Measurements from ENCODE around the gene NAALADL2. TPM values are rescaled to one million over a fixed set of nuclear protein-coding genes. Genes with fewer than 3 reads are reported as not detected.
"Not testable (repeated sequence)": the region's sequence is repeated elsewhere in the genome, so short reads cannot be mapped to it uniquely, and the experiment has no call there.

Gene NAALADL2
- total RNA-seq, 2 donors from 2014 or later: 0.35 TPM; not detected in 1

DNA sequence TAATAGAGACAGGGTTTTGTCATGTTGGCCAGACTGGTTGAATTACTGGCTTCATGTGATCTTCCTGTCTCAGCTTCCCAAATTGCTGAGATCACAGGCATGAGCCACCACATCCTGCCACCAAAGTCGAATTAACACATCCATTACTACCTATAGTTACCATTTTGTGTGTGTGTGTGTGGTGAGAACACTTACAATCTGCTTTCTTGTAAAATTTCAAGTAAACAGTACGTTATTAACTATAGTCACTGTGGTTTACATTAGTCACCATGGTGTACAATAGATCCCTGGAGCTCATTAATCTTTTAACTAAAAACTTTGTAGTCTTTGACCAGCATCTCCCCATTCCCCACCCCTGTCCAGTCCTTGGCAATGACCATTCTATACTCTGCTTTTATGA, 270.0 kb downstream of the NAALADL2 start:
- no peak overlapping the region for H3K27ac Mint-ChIP-seq
- peaks cover 6 to 11% of the 10 kb centered on the region in 2 donors for H3K9me3 Mint-ChIP-seq
- DNase-seq (ENCODE audit: low spot score in 2 of 2) (no peak), ATAC-seq (no peak)
- H3K36me3 Mint-ChIP-seq: no peaks in the 10 kb centered on the region

DNA sequence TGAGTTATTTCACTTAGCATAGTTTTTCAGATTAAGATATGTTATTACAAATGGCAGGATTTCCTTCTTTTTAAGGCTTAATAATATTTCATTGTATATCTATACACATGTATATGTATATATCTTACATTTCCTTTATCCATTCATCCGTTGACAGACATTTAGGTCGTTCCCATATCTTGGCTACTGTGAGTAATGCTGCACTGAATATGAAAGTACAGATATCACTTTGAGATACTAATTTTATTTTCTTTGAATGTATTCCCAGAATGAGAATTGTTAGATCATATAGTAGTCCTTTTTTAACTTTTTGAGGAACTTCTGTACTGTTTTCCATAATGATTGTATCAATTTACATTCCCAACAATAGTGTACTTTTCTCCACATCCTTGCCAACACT, 270.4 kb downstream of the NAALADL2 start:
- Mint-ChIP-seq H3K9me3 (peaks cover 6 to 11% of the 10 kb centered on the region in 2 donors), H3K27ac (no peak overlapping the region), H3K36me3 (no peaks in the 10 kb centered on the region)
- ATAC-seq: no peak
- DNase-seq (ENCODE audit: low spot score in 2 of 2): no peak

DNA sequence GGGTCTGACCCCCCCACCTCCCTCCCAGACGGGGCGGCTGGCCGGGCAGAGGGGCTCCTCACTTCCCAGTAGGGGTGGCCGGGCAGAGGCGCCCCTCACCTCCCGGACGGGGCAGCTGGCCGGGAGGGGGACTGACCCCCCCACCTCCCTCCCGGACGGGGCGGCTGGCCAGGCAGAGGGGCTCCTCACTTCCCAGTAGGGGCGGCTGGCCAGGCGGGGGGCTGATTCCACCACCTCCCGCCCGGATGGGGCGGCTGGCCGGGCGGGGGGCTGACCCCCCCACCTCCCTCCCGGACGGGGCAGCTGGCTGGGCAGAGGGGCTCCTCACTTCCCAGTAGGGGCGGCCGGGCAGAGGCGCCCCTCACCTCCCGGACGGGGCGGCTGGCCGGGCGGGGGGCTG, 272.7 kb downstream of the NAALADL2 start:
- H3K9me3 Mint-ChIP-seq; H3K27ac Mint-ChIP-seq; H3K36me3 Mint-ChIP-seq; ATAC-seq; DNase-seq (ENCODE audit: low spot score in 2 of 2): not testable (repeated sequence)

DNA sequence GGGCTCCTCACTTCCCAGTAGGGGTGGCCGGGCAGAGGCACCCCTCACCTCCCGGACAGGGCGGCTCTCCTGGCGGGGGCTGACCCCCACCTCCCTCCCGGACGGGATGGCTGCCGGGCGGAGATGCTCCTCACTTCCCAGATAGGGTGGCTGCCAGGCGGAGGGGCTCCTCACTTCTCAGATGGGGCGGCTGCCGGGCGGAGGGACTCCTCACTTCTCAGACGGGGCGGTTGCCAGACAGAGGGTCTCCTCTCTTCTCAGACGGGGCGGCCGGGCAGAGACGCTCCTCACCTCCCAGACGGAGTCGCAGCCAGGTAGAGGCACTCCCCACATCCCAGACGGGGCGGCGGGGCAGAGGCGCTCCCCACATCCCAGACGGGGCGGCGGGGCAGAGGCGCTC, 273.6 kb downstream of the NAALADL2 start:
- ATAC-seq; H3K9me3 Mint-ChIP-seq; H3K36me3 Mint-ChIP-seq; H3K27ac Mint-ChIP-seq; DNase-seq (ENCODE audit: low spot score in 2 of 2): not testable (repeated sequence)

DNA sequence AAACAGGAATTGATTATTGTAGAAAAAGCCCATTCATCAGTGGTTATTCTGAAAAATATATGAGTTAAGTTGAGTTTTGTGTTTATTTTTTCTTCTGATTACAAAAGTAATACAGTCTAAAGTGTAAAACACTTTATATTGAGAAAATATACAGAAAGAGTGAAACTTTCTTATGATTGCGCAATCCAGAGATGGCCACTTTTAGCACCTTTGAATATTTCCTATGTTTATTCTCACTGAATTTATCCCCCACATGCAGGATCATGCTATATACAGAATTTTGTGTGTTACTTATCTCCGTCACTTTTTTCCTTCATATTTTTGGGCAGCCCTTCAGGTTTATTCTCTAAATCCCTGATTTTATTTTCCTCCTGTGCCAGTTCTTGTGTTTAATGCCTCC, 285.2 kb downstream of the NAALADL2 start:
- ATAC-seq: no peak

DNA sequence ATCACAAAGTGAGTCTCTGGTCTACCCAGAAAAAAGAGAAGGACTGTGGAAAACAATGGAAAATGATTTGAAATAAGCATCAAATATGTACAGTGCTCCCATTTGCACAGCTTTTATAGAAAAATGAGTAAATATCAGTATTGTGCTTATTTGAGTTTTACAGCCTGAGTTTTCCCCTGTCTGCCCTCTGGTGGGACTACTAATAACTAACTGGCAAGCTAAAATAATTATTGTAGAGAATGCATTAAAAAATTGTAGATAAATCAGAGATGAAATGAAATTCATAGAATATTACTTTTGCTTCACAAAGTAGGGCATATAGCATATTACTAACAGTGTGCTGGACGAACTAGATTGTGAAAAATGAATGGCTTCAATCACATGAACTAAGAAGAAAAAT, 287.1 kb downstream of the NAALADL2 start:
- ATAC-seq (no peak), DNase-seq (ENCODE audit: low spot score in 2 of 2) (no peak)
- H3K27ac Mint-ChIP-seq: no peak overlapping the region
- peaks cover 0 to 5% of the 10 kb centered on the region in 2 donors for H3K9me3 Mint-ChIP-seq
- no peaks in the 10 kb centered on the region for H3K36me3 Mint-ChIP-seq

More for the DNA sequence above, 285.2 kb downstream of the NAALADL2 start:
- Mint-ChIP-seq H3K9me3 (peaks cover 10 to 15% of the 10 kb centered on the region in 2 donors), H3K36me3 (peaks cover 0 to 7% of the 10 kb centered on the region in 2 donors), H3K27ac (no peak overlapping the region)
- no peak for DNase-seq (ENCODE audit: low spot score in 2 of 2)

DNA sequence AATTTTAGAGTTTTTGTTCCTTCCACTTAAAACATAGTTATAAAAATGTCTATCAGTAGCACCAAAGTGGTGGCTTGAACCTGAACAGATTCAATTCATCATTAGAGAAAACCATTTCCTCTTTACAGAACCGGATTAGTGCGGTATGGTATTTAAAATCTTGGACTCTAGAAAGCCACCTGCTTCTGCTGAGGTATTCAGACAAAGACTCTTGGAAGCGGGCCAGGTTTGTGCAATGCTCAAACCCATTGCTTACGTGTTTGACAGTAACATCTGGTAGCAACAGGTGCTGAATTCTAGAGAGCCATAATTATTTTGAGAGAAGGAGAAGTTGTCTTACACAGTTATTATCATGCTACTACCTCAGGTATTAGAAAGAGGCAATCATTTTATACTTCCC, 290.5 kb downstream of the NAALADL2 start:
- Mint-ChIP-seq H3K27ac (no peak overlapping the region), H3K36me3 (no peaks in the 10 kb centered on the region), H3K9me3 (peaks cover 0 to 5% of the 10 kb centered on the region in 2 donors)
- DNase-seq (ENCODE audit: low spot score in 2 of 2) (no peak), ATAC-seq (no peak)

DNA sequence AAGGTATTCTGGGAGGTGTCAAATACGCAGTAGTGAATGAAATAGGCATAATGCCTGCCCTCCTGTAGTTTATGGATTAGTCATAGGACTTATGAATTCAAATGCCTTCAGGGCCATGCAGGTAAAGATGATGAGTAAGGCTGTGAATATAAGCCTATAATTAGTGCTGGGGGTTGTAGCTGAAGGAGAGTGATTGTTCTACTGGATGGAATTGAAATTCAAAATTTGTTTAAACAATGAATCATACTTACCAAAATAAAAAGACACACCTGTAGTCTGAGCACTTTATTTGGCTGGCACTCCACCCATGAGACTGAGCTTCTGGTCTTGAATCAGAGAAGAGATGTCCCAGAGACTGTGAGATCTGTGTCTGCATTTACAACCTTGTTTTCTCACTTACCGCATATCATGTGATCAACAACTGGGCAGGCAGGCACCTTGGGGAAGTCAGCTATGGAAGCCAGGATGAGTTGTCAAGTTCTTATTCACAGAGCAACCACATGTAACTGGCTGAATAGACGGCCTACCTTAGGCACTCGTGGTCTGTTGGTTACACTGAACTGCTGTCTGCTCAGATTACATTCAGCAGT, 291.8 kb downstream of the NAALADL2 start:
- Mint-ChIP-seq H3K9me3 (peaks cover 0 to 5% of the 10 kb centered on the region in 2 donors), H3K36me3 (no peaks in the 10 kb centered on the region), H3K27ac (no peak overlapping the region)
- ATAC-seq: no peak
- DNase-seq (ENCODE audit: low spot score in 2 of 2): no peak

DNA sequence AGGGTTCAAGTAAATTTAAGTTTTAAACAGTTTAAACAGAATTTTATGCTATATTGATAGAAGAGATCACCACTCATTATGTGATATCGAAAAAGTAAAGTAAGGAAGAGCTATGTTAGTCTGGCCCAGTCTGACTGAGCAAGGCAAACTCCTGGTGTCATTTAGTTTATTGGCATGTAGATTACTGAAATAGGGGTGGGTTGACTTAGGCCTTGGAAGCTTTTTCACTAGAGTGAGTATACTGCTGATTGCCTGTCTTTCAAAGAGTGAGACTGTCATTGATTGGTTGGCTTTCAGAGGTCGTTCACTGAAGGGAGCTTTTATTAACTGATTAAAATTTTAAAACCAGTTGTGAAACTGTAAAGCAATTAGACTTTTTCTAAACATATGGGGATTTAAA, 294.5 kb downstream of the NAALADL2 start:
- ATAC-seq (no peak), DNase-seq (ENCODE audit: low spot score in 2 of 2) (no peak)
- Mint-ChIP-seq H3K36me3 (no peaks in the 10 kb centered on the region), H3K27ac (no peak overlapping the region), H3K9me3 (no peaks in the 10 kb centered on the region)

DNA sequence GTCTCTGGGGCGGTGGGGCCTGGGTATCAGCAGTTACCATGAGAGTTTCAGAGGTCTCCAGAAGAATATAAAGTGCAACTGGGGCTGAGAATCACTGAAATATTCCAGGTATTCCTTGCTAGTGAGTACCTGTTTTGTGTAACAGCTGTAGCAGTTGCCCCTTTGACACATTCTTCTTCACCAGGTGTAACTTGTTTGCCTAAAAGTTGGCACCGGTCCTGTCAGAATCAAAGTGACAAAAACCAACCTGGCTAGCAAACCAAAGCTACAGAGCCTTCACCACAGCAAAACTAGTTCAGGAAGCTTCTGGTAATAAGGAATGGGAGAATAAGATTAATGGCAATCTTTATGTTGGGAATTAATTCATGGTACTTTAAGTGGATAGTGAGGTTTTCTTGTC, 296.0 kb downstream of the NAALADL2 start:
- H3K27ac Mint-ChIP-seq: no peak overlapping the region
- ATAC-seq (no peak), DNase-seq (ENCODE audit: low spot score in 2 of 2) (no peak)
- no peaks in the 10 kb centered on the region for H3K9me3 Mint-ChIP-seq
- H3K36me3 Mint-ChIP-seq: no peaks in the 10 kb centered on the region

DNA sequence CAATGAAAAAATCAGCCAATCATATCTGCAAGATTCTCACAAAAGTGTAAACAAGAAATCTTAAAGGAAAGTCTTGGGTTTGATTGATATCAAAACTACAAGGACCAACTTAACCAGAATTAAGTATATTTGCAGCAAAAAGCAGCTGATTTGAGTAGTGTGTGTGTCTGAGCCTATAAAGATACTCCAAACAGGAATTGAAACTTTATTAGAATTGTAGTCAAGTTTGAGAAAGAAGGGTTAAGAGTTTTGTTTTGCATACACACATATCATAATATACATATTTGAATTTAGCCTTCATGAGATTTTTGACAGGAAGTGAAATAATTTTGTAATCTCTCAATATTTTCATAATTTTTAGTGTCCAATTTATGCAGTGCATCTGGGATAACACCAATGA, 300.1 kb downstream of the NAALADL2 start:
- ATAC-seq: no peak
- no peak for DNase-seq (ENCODE audit: low spot score in 2 of 2)
- no peaks in the 10 kb centered on the region for H3K9me3 Mint-ChIP-seq
- no peaks in the 10 kb centered on the region for H3K36me3 Mint-ChIP-seq
- H3K27ac Mint-ChIP-seq: no peak overlapping the region

DNA sequence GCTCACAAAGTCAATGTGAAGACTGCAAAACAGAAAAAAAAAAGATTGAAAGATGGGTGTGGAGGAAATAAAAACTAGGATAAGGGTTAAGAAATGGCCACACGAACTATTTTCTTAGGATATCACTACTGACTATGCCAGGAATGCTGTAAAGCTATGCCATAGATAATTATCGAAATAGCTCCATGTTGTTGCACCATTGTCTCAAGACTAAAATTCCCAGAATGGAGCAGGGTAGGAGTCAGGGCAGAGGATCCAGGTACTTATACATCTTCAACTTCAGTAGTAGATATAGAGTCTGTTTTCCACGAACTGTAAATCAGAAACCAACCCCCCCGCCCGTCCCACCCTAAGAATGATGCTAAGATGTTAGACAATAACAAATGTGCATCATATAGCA, 302.2 kb downstream of the NAALADL2 start:
- no peaks in the 10 kb centered on the region for H3K36me3 Mint-ChIP-seq
- ATAC-seq: no peak
- no peak for DNase-seq (ENCODE audit: low spot score in 2 of 2)
- H3K27ac Mint-ChIP-seq: no peak overlapping the region
- H3K9me3 Mint-ChIP-seq: no peaks in the 10 kb centered on the region

DNA sequence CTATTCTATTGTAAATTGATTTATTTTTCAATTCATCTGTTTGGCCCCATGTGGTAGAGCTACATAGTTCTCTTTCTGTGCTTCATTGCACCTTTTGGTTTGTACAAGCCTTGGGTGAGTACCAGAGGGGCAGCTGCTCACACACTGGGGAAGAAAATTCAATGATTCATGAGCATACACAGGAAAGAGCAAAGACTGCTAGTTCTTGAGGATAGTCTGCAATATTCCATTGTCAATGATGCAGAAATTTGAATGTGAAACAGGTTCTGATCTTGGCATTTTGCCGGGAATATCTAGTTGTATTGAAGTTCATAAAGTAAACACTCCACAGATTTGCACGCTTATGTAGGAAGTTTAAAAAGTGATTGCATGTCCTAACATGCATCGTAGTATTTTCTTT, 304.6 kb downstream of the NAALADL2 start:
- no peak for DNase-seq (ENCODE audit: low spot score in 2 of 2)
- no peak overlapping the region for H3K27ac Mint-ChIP-seq
- no peak for ATAC-seq
- H3K9me3 Mint-ChIP-seq: no peaks in the 10 kb centered on the region
- no peaks in the 10 kb centered on the region for H3K36me3 Mint-ChIP-seq

DNA sequence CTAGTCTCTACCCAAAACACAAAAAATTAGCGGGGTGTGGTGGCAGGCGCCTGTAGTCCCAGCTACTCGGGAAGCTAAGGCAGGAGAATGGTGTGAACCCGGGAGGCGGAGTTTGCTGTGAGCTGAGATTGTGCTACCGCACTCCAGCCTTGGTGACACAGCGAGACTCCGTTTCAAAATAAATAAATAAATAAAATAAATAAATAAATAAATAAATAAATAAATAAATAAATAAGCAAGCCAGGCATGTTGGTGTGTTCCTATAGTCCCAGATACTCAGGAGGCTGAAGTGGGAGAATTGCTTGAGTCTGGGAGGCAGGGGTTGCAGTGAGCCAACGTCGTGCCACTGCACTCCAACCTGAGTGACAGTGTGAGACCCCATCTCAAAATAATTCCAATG, 314.0 kb downstream of the NAALADL2 start:
- not testable (repeated sequence) for H3K36me3 Mint-ChIP-seq; H3K9me3 Mint-ChIP-seq; DNase-seq (ENCODE audit: low spot score in 2 of 2); ATAC-seq; H3K27ac Mint-ChIP-seq

DNA sequence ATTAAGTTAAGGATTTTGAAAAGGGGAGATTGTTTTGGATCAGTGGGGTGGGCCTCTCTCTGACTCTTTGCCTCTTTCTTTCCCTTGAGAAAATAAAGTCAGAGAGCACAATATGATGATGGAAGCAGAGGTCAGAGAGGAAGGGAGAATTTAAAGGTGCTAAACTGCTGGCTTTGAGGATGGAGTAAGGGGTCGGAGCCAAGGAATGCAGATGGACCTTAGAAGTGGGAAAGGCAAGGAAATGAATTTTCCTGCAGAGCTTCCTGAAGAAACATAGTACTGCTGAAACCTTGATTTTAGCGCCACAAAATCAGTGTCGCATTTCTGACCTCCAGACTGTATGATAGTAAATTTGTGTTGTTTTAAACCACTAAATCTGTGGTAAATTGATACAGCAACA, 317.4 kb downstream of the NAALADL2 start:
- no peak overlapping the region for H3K27ac Mint-ChIP-seq
- DNase-seq (ENCODE audit: low spot score in 2 of 2) (no peak), ATAC-seq (no peak)
- no peaks in the 10 kb centered on the region for H3K36me3 Mint-ChIP-seq
- H3K9me3 Mint-ChIP-seq: peaks cover 0 to 9% of the 10 kb centered on the region in 2 donors

DNA sequence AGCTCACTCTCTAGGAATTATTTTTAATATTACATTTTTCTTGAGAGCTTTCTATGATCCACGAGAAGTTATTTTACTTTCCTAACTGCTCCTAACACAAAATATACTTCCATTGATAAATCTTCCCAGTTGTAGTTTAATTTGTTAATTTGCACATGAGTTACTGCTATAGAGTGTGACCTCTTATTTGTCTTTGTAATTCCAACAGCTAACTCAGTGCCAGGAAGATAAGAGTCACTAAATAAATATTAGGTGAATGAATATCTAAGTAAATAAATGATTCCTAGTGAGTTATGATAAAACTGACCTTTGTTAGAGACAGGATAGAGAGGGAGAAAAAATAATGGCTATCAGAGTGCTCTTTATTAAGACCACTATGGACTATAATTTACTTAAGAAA, 319.9 kb downstream of the NAALADL2 start:
- peaks cover 0 to 3% of the 10 kb centered on the region in 2 donors for H3K9me3 Mint-ChIP-seq
- no peaks in the 10 kb centered on the region for H3K36me3 Mint-ChIP-seq
- H3K27ac Mint-ChIP-seq: no peak overlapping the region
- no peak for DNase-seq (ENCODE audit: low spot score in 2 of 2)
- no peak for ATAC-seq

DNA sequence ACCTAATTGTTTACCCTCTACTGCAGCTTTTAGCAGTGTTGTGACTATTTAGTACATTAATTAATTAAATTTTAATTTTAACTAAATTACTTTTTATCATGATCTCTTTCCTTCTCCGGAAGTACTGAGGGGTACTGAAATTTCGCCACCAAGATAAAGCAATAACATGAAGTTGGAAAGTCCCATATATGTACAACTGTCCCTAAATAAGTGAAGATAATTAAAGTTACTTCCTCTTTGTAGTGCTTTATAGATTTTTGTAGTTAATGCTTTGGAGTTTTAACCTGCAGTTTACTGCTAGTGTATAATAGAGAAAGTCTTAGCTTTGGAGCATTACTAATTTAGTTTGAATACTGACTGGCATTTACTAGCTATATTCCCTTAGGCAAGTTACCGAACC, 325.3 kb downstream of the NAALADL2 start:
- DNase-seq (ENCODE audit: low spot score in 2 of 2) (no peak), ATAC-seq (no peak)
- peaks cover 5 to 7% of the 10 kb centered on the region in 2 donors for H3K9me3 Mint-ChIP-seq
- H3K27ac Mint-ChIP-seq: no peak overlapping the region
- no peaks in the 10 kb centered on the region for H3K36me3 Mint-ChIP-seq

DNA sequence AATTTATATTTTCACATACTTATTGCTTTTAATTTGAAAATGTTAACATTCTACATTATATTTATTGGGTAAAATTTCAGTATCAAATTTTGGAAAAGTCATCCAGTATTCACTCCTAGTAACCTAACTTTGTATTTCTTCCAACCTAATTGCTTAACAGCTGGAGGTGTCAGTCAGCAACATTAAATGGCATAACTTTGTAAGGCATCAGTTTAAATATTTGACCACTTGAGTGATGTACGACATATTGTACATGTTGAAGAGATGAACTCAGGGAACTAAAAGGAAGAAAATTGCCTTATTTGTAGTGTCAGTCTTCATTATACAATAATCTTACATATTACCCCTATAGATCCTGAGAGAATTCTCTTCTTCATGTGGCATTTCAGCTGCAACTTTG, 326.8 kb downstream of the NAALADL2 start:
- no peaks in the 10 kb centered on the region for H3K36me3 Mint-ChIP-seq
- no peak for DNase-seq (ENCODE audit: low spot score in 2 of 2)
- H3K27ac Mint-ChIP-seq: no peak overlapping the region
- no peak for ATAC-seq
- peaks cover 4 to 11% of the 10 kb centered on the region in 2 donors for H3K9me3 Mint-ChIP-seq

DNA sequence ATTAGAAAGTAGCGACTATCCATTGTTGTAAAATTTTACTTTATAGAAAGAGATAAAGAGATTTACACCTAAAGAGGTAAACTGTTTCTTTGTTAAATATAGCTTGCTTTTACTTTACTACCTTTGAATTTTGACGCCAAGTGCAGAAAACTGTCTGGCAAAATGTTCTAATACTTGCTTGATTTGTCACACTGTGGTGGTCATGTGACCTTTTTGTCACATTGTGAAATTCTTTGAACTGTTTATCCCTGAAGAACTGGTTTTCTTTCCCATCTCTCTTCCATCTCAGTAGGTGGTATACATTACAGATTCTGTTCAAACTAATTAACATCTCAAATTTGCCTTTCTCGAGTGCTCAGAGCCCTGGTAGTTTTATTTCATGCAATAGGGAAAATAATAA, 327.4 kb downstream of the NAALADL2 start:
- DNase-seq (ENCODE audit: low spot score in 2 of 2): no peak
- H3K9me3 Mint-ChIP-seq: peaks cover 4 to 11% of the 10 kb centered on the region in 2 donors
- no peak overlapping the region for H3K27ac Mint-ChIP-seq
- ATAC-seq: no peak
- no peaks in the 10 kb centered on the region for H3K36me3 Mint-ChIP-seq
